Stomach (tissue), 9 donors: ENCODE data around the gene MALAT1. TPM values are rescaled to one million over a fixed set of nuclear protein-coding genes. Genes with fewer than 3 reads are reported as not detected.
A peak's percentile ranks its signal among the peaks of the same experiment; 100 is the strongest.

Experiments used
- DNase-seq, 2 donors: peaks; one replicate each; pipeline versions ENCODE4 v3.0.0 to v3.0.0-alpha.2; 2013 to 2019
- H3K27ac ChIP-seq, 5 donors: fragments of 200-600 bp in 4 of 5; sonication (generic) in 4 of 5; one replicate each; pipeline ENCODE4 v1.5.1; 2013 to 2019; ENCODE audit warnings: mild to moderate bottlenecking in 1 of 5, moderate library complexity in 1 of 5
- H3K27me3 ChIP-seq, 3 donors: fragments of 200-600 bp; sonication (generic); one replicate each; pipeline ENCODE4 v1.5.1; 2017 to 2019; ENCODE audit warnings: mixed run types in 1 of 3
- H3K36me3 ChIP-seq, 4 donors: fragments of 200-600 bp; sonication (generic); 1 replicate in 3 of 4; 2 replicates in 1 of 4; pipeline ENCODE4 v1.5.1; 2016 to 2019
- H3K4me1 ChIP-seq, 4 donors: fragments of 200-600 bp; sonication (generic); one replicate each; pipeline ENCODE4 v1.5.1; 2016 to 2019
- H3K4me3 ChIP-seq, 4 donors: fragments of 200-600 bp; sonication (generic) in 3 of 4; one replicate each; pipeline ENCODE4 v1.5.1; 2016 to 2019; ENCODE audit warnings: mild to moderate bottlenecking in 1 of 4
- H3K9me3 ChIP-seq, 4 donors: fragments of 200-600 bp; sonication (generic); one replicate each; pipeline ENCODE4 v1.5.1; 2016 to 2019
- CTCF ChIP-seq, 7 experiments: fragments of 450-650 bp in 4 of 7; fragments of 200-600 bp in 3 of 7; sonication (generic) in 3 of 7; IDR thresholded peaks; one replicate each; pipeline ENCODE4 v1.5.1; 2016 to 2019; ENCODE audit warnings: antibody characterized with exemption in 7 of 7, control low read depth in 2 of 7, mild to moderate bottlenecking in 1 of 7
- EP300 ChIP-seq: sonication (generic); formaldehyde crosslinking; IDR thresholded peaks from one replicate; pipeline ENCODE4 v1.6.1; 2017; ENCODE audit warnings: antibody characterized with exemption
- POLR2A ChIP-seq, 4 donors: fragments of 450-650 bp; IDR thresholded peaks; one replicate each; pipeline ENCODE4 v1.6.1; 2016; ENCODE audit warnings: antibody characterized with exemption in 4 of 4, control low read depth in 2 of 4, mild to moderate bottlenecking in 1 of 4, moderate library complexity in 1 of 4
- POLR2AphosphoS5 ChIP-seq, 3 donors: sonication (generic); formaldehyde crosslinking; IDR thresholded peaks; one replicate each; pipeline ENCODE4 v1.6.1; 2016; ENCODE audit warnings: antibody characterized with exemption in 3 of 3
- WGBS, 5 donors: extraction: QIAGEN DNeasy Blood & Tissue Kit in 3 of 5; methylation state at CpG; one replicate each; pipeline versions ENCODE4 v1.1.5 to v1.1.7; 2013 to 2018; 5-methylcytosine and 5-hydroxymethylcytosine counted together
- intact Hi-C: fragments of 100-400 bp; cut with DNase I; formaldehyde crosslinking; loops from one replicate; pipeline ENCODE4 v1.15.1; 2023; ENCODE audit warnings: low total_unique reads
- polyA plus RNA-seq, 3 donors: library from polyadenylated mRNA; stranded (reverse); fragments of 200-250 nt; gene quantifications; one replicate each; pipeline ENCODE4 v1.2.3, GENCODE V29; 2013
- total RNA-seq, 5 donors: library from RNA; depleted of rRNA; stranded (reverse); fragments of >200 nt; gene quantifications; one replicate each; pipeline versions ENCODE4 v1.1.0 to v1.2.3, GENCODE V29; 2014 to 2016
- donor health status: healthy with polysubstance abuse.
- donor health status: Bipolar disorder and iron deficiency.
- donor health status: healthy.

The MALAT1 gene
- total and polyA plus RNA-seq, 8 donors = 124 to 39,496 (median 11,695) TPM

- intact Hi-C loops = loop anchor here (5.0 kb wide), 1 partner anchor 76 kb away; no protein-coding TSS in a partner anchor
- TF ChIP-seq POLR2AphosphoS5 (IDR thresholded peaks at IDR 0.05) (peak in 1 of 3 donors; percentile 43), POLR2A (IDR thresholded peaks at IDR 0.05) (peak in 1 of 4 donors; percentile 68), EP300 (no peak), CTCF (IDR thresholded peaks at IDR 0.05) (no peak)
- Histone ChIP-seq H3K27me3 (no peaks in the 10 kb centered on the region), H3K36me3 (peaks cover 53 to 67% (median 57%) of the 10 kb centered on the region in 4 donors), H3K4me3 (peak overlapping the region; percentile 77 to 95 (median 84)), H3K27ac (peak overlapping the region in 4 of 5 donors; percentile 93 to 99 (median 99)), H3K9me3 (no peaks in the 10 kb centered on the region), H3K4me1 (peaks cover 32 to 50% (median 45%) of the 10 kb centered on the region in 4 donors)
- DNase-seq = peak in 1 of 2 donors; percentile 64
- 0 to 1% (median 1%) methylated on average over 3 of the region's 3 CpGs for WGBS, 5 donors
Observed at GRCh38 chr11:65503368-65503948, 4.6 kb downstream of the MALAT1 start.

GRCh38 chr11:65503949-65504673 lies 5.3 kb downstream of the MALAT1 start:
- intact Hi-C loops = loop anchor here (5.0 kb wide), 1 partner anchor 77 kb away; no protein-coding TSS in a partner anchor
- TF ChIP-seq CTCF (IDR thresholded peaks at IDR 0.05) (no peak), EP300 (no peak), POLR2A (IDR thresholded peaks at IDR 0.05) (peak in 2 of 4 donors; percentile 29 to 34), POLR2AphosphoS5 (IDR thresholded peaks at IDR 0.05) (peak; percentile 44 to 73 (median 67))
- Histone ChIP-seq H3K4me1 (peaks cover 32 to 54% (median 49%) of the 10 kb centered on the region in 4 donors), H3K27ac (peak overlapping the region; percentile 23 to 99 (median 99)), H3K27me3 (no peaks in the 10 kb centered on the region), H3K9me3 (no peaks in the 10 kb centered on the region), H3K36me3 (peaks cover 53 to 67% (median 57%) of the 10 kb centered on the region in 4 donors), H3K4me3 (peak overlapping the region; percentile 77 to 95 (median 84))
- 0 to 2% (median 1%) methylated on average over 3 of the region's 3 CpGs for WGBS, 5 donors
- peak in 1 of 2 donors; percentile 87 for DNase-seq

DNA sequence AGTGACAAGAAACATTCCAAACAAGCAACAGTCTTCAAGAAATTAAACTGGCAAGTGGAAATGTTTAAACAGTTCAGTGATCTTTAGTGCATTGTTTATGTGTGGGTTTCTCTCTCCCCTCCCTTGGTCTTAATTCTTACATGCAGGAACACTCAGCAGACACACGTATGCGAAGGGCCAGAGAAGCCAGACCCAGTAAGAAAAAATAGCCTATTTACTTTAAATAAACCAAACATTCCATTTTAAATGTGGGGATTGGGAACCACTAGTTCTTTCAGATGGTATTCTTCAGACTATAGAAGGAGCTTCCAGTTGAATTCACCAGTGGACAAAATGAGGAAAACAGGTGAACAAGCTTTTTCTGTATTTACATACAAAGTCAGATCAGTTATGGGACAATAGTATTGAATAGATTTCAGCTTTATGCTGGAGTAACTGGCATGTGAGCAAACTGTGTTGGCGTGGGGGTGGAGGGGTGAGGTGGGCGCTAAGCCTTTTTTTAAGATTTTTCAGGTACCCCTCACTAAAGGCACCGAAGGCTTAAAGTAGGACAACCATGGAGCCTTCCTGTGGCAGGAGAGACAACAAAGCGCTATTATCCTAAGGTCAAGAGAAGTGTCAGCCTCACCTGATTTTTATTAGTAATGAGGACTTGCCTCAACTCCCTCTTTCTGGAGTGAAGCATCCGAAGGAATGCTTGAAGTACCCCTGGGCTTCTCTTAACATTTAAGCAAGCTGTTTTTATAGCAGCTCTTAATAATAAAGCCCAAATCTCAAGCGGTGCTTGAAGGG lies 6.0 kb downstream of the MALAT1 start:
- Histone ChIP-seq H3K27me3 (no peaks in the 10 kb centered on the region), H3K27ac (peak overlapping the region; percentile 70 to 99 (median 99)), H3K4me1 (peaks cover 32 to 54% (median 51%) of the 10 kb centered on the region in 4 donors), H3K4me3 (peak overlapping the region; percentile 77 to 95 (median 84)), H3K36me3 (peaks cover 53 to 67% (median 57%) of the 10 kb centered on the region in 4 donors), H3K9me3 (no peaks in the 10 kb centered on the region)
- TF ChIP-seq EP300 (no peak), POLR2A (IDR thresholded peaks at IDR 0.05) (peak in 1 of 4 donors; percentile 2), POLR2AphosphoS5 (IDR thresholded peaks at IDR 0.05) (peak in 2 of 3 donors; percentile 1 to 60), CTCF (IDR thresholded peaks at IDR 0.05) (no peak)
- WGBS, 5 donors = 2 to 8% (median 6%) methylated on average over 8 of the region's 8 CpGs
- intact Hi-C loops = loop anchor here (5.0 kb wide), 2 partner anchors 33 to 78 kb away; no protein-coding TSS in a partner anchor
- DNase-seq = peak in 1 of 2 donors; percentile 73
